HEK293 (cell line): ENCODE data around the gene DNAJB1.

Source experiments
- EGR2 ChIP-seq: fragments of 450-650 bp; formaldehyde crosslinking; IDR thresholded peaks from 2 replicates; pipeline ENCODE4 v1.5.1; 2016; ENCODE audit warnings: low read depth, missing biosample characterization, missing genetic modification characterization
- HOXD13 ChIP-seq: sonication (generic); formaldehyde crosslinking; IDR thresholded peaks from 2 replicates; pipeline ENCODE4 v1.8.0; 2022; ENCODE audit warnings: missing genetic modification reagents, borderline replicate concordance
- KLF1 ChIP-seq: fragments of 450-650 bp; formaldehyde crosslinking; IDR thresholded peaks from 2 replicates; pipeline ENCODE4 v1.5.1; 2016; ENCODE audit warnings: missing biosample characterization, missing genetic modification characterization
- SALL2 ChIP-seq: fragments of 450-650 bp; formaldehyde crosslinking; IDR thresholded peaks from 2 replicates; pipeline ENCODE4 v1.5.0; 2017; ENCODE audit warnings: missing biosample characterization, mild to moderate bottlenecking, missing genetic modification characterization, borderline replicate concordance
- ZBTB17 ChIP-seq: fragments of 450-650 bp; formaldehyde crosslinking; IDR thresholded peaks from 2 replicates; pipeline ENCODE4 v1.5.1; 2016; ENCODE audit warnings: missing biosample characterization, missing genetic modification characterization
- ZFHX2 ChIP-seq: fragments of 450-650 bp; formaldehyde crosslinking; conservative IDR thresholded peaks from 2 replicates; pipeline ENCODE4 v1.5.1; 2016; ENCODE audit warnings: missing biosample characterization, missing genetic modification characterization
- ZIC2 ChIP-seq: fragments of 450-650 bp; formaldehyde crosslinking; IDR thresholded peaks from 2 replicates; pipeline ENCODE4 v1.5.1; 2016; ENCODE audit warnings: missing biosample characterization, missing genetic modification characterization
- ZNF10 ChIP-seq: fragments of 450-650 bp; formaldehyde crosslinking; IDR thresholded peaks from 2 replicates; pipeline ENCODE4 v1.5.1; 2017; ENCODE audit warnings: missing biosample characterization, missing genetic modification characterization
- ZNF19 ChIP-seq: fragments of 450-650 bp; formaldehyde crosslinking; IDR thresholded peaks from 2 replicates; pipeline ENCODE4; 2016; ENCODE audit warnings: missing biosample characterization, missing genetic modification characterization, low read depth
- ZNF2 ChIP-seq: fragments of 450-650 bp; formaldehyde crosslinking; IDR thresholded peaks from 2 replicates; pipeline ENCODE4 v1.5.1; 2016; ENCODE audit warnings: missing biosample characterization, missing genetic modification characterization
- ZNF202 ChIP-seq: fragments of 450-650 bp; formaldehyde crosslinking; IDR thresholded peaks from 2 replicates; pipeline ENCODE4 v1.5.1; 2016; ENCODE audit warnings: missing biosample characterization, missing genetic modification characterization, borderline replicate concordance
- ZNF223 ChIP-seq: fragments of 450-650 bp; formaldehyde crosslinking; IDR thresholded peaks from 2 replicates; pipeline ENCODE4 v1.5.1; 2016; ENCODE audit warnings: missing biosample characterization, missing genetic modification characterization
- ZNF266 ChIP-seq: fragments of 450-650 bp; formaldehyde crosslinking; IDR thresholded peaks from 2 replicates; pipeline ENCODE4 v1.5.1; 2016; ENCODE audit warnings: missing biosample characterization, missing genetic modification characterization, low read depth
- ZNF292 ChIP-seq: fragments of 450-650 bp; formaldehyde crosslinking; IDR thresholded peaks from 2 replicates; pipeline ENCODE4 v1.5.1; 2016; ENCODE audit warnings: low read depth, missing biosample characterization, missing genetic modification characterization, borderline replicate concordance
- ZNF354C ChIP-seq: fragments of 450-650 bp; formaldehyde crosslinking; IDR thresholded peaks from 2 replicates; pipeline ENCODE4 v1.5.1; 2016; ENCODE audit warnings: missing biosample characterization, missing genetic modification characterization, low read depth, borderline replicate concordance
- ZNF423 ChIP-seq: fragments of 450-650 bp; formaldehyde crosslinking; IDR thresholded peaks from 2 replicates; pipeline ENCODE4 v1.5.1; 2016; ENCODE audit warnings: missing biosample characterization, missing genetic modification characterization
- ZNF530 ChIP-seq: fragments of 450-650 bp; formaldehyde crosslinking; IDR thresholded peaks from 2 replicates; pipeline ENCODE4 v1.5.1; 2016; ENCODE audit warnings: low read depth, missing biosample characterization, missing genetic modification characterization
- ZNF544 ChIP-seq: fragments of 450-650 bp; formaldehyde crosslinking; IDR thresholded peaks from 2 replicates; pipeline ENCODE4 v1.5.0; 2017; ENCODE audit warnings: missing biosample characterization, missing genetic modification characterization
- ZNF558 ChIP-seq: fragments of 450-650 bp; formaldehyde crosslinking; IDR thresholded peaks from 2 replicates; pipeline ENCODE4 v1.5.1; 2016; ENCODE audit warnings: missing biosample characterization, missing genetic modification characterization
- ZNF560 ChIP-seq: fragments of 450-650 bp; formaldehyde crosslinking; IDR thresholded peaks from 2 replicates; pipeline ENCODE4 v1.5.1; 2017; ENCODE audit warnings: missing biosample characterization, missing genetic modification characterization, borderline replicate concordance
- ZNF585B ChIP-seq: fragments of 450-650 bp; formaldehyde crosslinking; IDR thresholded peaks from 2 replicates; pipeline ENCODE4 v1.5.1; 2016; ENCODE audit warnings: missing biosample characterization, missing genetic modification characterization
- ZNF610 ChIP-seq: fragments of 450-650 bp; formaldehyde crosslinking; IDR thresholded peaks from 2 replicates; pipeline ENCODE4 v1.5.1; 2016; ENCODE audit warnings: missing biosample characterization, missing genetic modification characterization, borderline replicate concordance
- ZNF660 ChIP-seq: fragments of 450-650 bp; IDR thresholded peaks from 2 replicates; pipeline ENCODE4 v1.5.1; 2018; ENCODE audit warnings: missing biosample characterization, mild to moderate bottlenecking, missing genetic modification characterization
- ZNF747 ChIP-seq: fragments of 450-650 bp; formaldehyde crosslinking; IDR thresholded peaks from 2 replicates; pipeline ENCODE4 v1.5.1; 2016; ENCODE audit warnings: missing biosample characterization, missing genetic modification characterization
- ZNF792 ChIP-seq: fragments of 450-650 bp; formaldehyde crosslinking; IDR thresholded peaks from 2 replicates; pipeline ENCODE4 v1.5.1; 2016; ENCODE audit warnings: missing biosample characterization, missing genetic modification characterization
- ZNF830 ChIP-seq: fragments of 450-650 bp; IDR thresholded peaks from 2 replicates; pipeline ENCODE4 v1.5.0; 2018; ENCODE audit warnings: missing biosample characterization, missing genetic modification characterization, low read depth, mild to moderate bottlenecking, moderate library complexity
- ZNF843 ChIP-seq: fragments of 450-650 bp; formaldehyde crosslinking; IDR thresholded peaks from 2 replicates; pipeline ENCODE4 v1.5.1; 2016; ENCODE audit warnings: missing biosample characterization, missing genetic modification characterization
- TF ChIP-seq, protein P1 (sequence below): fragments of 450-650 bp; formaldehyde crosslinking; IDR thresholded peaks from 2 replicates; pipeline ENCODE4 v1.5.1; 2016; ENCODE audit warnings: missing biosample characterization, missing genetic modification characterization
- TF ChIP-seq, protein P2 (sequence below): fragments of 450-650 bp; IDR thresholded peaks from 2 replicates; pipeline ENCODE4 v1.5.1; 2018; ENCODE audit warnings: missing biosample characterization, missing genetic modification characterization
- TF ChIP-seq, protein P3 (sequence below): fragments of 450-650 bp; formaldehyde crosslinking; IDR thresholded peaks from 2 replicates; pipeline ENCODE4 v1.5.1; 2016; ENCODE audit warnings: missing biosample characterization, missing genetic modification characterization
- TF ChIP-seq, protein P4 (sequence below): fragments of 450-650 bp; formaldehyde crosslinking; IDR thresholded peaks from 2 replicates; pipeline ENCODE4 v1.5.1; 2016; ENCODE audit warnings: missing biosample characterization, missing genetic modification characterization
- TF ChIP-seq, protein P5 (sequence below): fragments of 450-650 bp; formaldehyde crosslinking; IDR thresholded peaks from 2 replicates; pipeline ENCODE4 v1.5.1; 2016; ENCODE audit warnings: missing biosample characterization, missing genetic modification characterization, borderline replicate concordance

Gene DNAJB1

DNA sequence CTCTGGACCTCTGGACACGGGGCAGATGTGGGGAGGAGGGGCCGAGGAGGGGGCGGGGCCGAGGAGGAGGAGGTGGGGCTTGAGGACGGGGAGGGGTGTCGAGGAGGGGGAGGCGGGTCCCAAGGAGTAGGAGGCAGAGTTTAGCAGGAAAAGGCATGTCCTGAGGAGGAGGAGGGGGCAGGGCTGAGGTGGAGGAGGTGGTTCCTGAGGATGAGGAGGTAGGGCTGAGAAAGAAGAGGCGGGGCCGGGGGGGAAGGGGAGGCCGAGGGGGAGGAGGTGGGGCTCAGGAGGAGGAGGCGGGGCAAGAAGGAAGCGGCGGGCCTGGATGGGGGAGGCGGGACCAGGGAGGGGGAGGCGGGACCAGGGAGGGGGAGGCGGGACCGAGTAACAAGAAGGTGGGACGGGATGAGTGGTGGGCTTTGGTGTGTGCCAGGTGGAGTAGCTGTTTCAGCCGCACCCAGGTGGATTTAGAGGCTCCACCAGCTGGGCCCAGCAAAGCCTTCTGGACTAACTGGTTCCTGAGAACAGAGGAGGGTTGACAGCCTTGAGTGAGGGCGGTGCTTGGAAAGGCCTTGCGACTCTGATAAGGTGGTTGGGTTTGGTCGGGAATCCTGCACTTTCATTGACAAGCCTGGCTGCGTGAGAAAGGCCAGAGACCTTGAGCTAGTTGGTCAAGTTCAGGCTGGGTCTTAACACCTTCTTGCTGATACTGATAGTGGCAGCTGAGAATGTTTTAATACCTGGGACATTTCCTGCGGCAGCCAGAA, 18.9 kb upstream of the DNAJB1 start (continued):
- TF ChIP-seq, protein P1, sequence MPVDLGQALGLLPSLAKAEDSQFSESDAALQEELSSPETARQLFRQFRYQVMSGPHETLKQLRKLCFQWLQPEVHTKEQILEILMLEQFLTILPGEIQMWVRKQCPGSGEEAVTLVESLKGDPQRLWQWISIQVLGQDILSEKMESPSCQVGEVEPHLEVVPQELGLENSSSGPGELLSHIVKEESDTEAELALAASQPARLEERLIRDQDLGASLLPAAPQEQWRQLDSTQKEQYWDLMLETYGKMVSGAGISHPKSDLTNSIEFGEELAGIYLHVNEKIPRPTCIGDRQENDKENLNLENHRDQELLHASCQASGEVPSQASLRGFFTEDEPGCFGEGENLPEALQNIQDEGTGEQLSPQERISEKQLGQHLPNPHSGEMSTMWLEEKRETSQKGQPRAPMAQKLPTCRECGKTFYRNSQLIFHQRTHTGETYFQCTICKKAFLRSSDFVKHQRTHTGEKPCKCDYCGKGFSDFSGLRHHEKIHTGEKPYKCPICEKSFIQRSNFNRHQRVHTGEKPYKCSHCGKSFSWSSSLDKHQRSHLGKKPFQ (tag by site-specific recombination) = no peak
- TF ChIP-seq, protein P2, sequence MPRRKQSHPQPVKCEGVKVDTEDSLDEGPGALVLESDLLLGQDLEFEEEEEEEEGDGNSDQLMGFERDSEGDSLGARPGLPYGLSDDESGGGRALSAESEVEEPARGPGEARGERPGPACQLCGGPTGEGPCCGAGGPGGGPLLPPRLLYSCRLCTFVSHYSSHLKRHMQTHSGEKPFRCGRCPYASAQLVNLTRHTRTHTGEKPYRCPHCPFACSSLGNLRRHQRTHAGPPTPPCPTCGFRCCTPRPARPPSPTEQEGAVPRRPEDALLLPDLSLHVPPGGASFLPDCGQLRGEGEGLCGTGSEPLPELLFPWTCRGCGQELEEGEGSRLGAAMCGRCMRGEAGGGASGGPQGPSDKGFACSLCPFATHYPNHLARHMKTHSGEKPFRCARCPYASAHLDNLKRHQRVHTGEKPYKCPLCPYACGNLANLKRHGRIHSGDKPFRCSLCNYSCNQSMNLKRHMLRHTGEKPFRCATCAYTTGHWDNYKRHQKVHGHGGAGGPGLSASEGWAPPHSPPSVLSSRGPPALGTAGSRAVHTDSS (tag by site-specific recombination) = no peak
- TF ChIP-seq EGR2 (peak; percentile 74), ZNF2 (tag by site-specific recombination) (no peak), ZNF530 (no peak), ZNF202 (tag by site-specific recombination) (no peak), ZNF830 (no peak), ZNF558 (tag by site-specific recombination) (no peak), ZNF585B (tag by site-specific recombination) (no peak), KLF1 (tag by site-specific recombination) (peak; percentile 57), ZNF19 (no peak), ZNF792 (tag by site-specific recombination) (no peak), ZFHX2 (tag by site-specific recombination) (peak; percentile 54; the same call in 1 of the 2 replicates), ZNF660 (tag by site-specific recombination) (no peak), ZNF843 (no peak), ZNF610 (tag by site-specific recombination) (no peak), ZNF10 (tag by site-specific recombination) (peak; percentile 47; the same call in 1 of the 2 replicates), ZNF223 (no peak), ZIC2 (tag by site-specific recombination) (no peak), SALL2 (no peak), ZNF560 (no peak), ZNF354C (tag by site-specific recombination) (no peak), HOXD13 (CRISPR knock-in tag) (no peak), ZNF292 (tag by site-specific recombination) (no peak), ZNF747 (tag by site-specific recombination) (no peak), ZNF423 (tag by site-specific recombination) (no peak), ZNF266 (tag by site-specific recombination) (no peak), ZBTB17 (tag by site-specific recombination) (no peak), ZNF544 (no peak)
- TF ChIP-seq, protein P3, sequence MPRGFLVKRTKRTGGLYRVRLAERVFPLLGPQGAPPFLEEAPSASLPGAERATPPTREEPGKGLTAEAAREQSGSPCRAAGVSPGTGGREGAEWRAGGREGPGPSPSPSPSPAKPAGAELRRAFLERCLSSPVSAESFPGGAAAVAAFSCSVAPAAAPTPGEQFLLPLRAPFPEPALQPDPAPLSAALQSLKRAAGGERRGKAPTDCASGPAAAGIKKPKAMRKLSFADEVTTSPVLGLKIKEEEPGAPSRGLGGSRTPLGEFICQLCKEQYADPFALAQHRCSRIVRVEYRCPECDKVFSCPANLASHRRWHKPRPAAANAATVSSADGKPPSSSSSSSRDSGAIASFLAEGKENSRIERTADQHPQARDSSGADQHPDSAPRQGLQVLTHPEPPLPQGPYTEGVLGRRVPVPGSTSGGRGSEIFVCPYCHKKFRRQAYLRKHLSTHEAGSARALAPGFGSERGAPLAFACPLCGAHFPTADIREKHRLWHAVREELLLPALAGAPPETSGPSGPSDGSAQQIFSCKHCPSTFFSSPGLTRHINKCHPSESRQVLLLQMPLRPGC (tag by site-specific recombination) = no peak
- TF ChIP-seq, protein P4, sequence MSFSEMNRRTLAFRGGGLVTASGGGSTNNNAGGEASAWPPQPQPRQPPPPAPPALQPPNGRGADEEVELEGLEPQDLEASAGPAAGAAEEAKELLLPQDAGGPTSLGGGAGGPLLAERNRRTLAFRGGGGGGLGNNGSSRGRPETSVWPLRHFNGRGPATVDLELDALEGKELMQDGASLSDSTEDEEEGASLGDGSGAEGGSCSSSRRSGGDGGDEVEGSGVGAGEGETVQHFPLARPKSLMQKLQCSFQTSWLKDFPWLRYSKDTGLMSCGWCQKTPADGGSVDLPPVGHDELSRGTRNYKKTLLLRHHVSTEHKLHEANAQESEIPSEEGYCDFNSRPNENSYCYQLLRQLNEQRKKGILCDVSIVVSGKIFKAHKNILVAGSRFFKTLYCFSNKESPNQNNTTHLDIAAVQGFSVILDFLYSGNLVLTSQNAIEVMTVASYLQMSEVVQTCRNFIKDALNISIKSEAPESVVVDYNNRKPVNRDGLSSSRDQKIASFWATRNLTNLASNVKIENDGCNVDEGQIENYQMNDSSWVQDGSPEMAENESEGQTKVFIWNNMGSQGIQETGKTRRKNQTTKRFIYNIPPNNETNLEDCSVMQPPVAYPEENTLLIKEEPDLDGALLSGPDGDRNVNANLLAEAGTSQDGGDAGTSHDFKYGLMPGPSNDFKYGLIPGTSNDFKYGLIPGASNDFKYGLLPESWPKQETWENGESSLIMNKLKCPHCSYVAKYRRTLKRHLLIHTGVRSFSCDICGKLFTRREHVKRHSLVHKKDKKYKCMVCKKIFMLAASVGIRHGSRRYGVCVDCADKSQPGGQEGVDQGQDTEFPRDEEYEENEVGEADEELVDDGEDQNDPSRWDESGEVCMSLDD = no peak
- TF ChIP-seq, protein P5, sequence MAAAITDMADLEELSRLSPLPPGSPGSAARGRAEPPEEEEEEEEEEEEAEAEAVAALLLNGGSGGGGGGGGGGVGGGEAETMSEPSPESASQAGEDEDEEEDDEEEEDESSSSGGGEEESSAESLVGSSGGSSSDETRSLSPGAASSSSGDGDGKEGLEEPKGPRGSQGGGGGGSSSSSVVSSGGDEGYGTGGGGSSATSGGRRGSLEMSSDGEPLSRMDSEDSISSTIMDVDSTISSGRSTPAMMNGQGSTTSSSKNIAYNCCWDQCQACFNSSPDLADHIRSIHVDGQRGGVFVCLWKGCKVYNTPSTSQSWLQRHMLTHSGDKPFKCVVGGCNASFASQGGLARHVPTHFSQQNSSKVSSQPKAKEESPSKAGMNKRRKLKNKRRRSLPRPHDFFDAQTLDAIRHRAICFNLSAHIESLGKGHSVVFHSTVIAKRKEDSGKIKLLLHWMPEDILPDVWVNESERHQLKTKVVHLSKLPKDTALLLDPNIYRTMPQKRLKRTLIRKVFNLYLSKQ (tag by site-specific recombination) = no peak
